Fibroblast of lung (primary cell): ENCODE data around the gene TP53BP2.

Experiments
- EZH2 ChIP-seq: IDR thresholded peaks from 2 replicates; pipeline ENCODE4 v1.5.1; 2012; ENCODE audit warnings: low read length, control low read depth, mild to moderate bottlenecking; ENCODE audit errors: missing control alignments
- TF ChIP-seq, protein P1 (sequence below), 2 donors: IDR thresholded peaks in 1 of 2; conservative IDR thresholded peaks in 1 of 2; 1 replicate in 1 of 2; 2 replicates in 1 of 2; pipeline ENCODE4 v1.5.1; 2011 to 2012; ENCODE audit warnings: low read length in 2 of 2, control low read depth in 1 of 2, inconsistent platforms in 1 of 2, low read depth in 1 of 2, mild to moderate bottlenecking in 1 of 2

GRCh38 chr1:223837687-223838086, 8.1 kb downstream of the TP53BP2 start:
- TF ChIP-seq, protein P1, sequence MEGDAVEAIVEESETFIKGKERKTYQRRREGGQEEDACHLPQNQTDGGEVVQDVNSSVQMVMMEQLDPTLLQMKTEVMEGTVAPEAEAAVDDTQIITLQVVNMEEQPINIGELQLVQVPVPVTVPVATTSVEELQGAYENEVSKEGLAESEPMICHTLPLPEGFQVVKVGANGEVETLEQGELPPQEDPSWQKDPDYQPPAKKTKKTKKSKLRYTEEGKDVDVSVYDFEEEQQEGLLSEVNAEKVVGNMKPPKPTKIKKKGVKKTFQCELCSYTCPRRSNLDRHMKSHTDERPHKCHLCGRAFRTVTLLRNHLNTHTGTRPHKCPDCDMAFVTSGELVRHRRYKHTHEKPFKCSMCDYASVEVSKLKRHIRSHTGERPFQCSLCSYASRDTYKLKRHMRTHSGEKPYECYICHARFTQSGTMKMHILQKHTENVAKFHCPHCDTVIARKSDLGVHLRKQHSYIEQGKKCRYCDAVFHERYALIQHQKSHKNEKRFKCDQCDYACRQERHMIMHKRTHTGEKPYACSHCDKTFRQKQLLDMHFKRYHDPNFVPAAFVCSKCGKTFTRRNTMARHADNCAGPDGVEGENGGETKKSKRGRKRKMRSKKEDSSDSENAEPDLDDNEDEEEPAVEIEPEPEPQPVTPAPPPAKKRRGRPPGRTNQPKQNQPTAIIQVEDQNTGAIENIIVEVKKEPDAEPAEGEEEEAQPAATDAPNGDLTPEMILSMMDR (conservative IDR thresholded peaks at IDR 0.05 in 1 of 2, IDR thresholded peaks at IDR 0.05 in 1 of 2; ENCODE audit: low read depth in 1 of 2, low read length in 2 of 2) = no peak
- TF ChIP-seq EZH2 = no peak
